ENCODE measurements around the gene SLIT3.

DNA sequence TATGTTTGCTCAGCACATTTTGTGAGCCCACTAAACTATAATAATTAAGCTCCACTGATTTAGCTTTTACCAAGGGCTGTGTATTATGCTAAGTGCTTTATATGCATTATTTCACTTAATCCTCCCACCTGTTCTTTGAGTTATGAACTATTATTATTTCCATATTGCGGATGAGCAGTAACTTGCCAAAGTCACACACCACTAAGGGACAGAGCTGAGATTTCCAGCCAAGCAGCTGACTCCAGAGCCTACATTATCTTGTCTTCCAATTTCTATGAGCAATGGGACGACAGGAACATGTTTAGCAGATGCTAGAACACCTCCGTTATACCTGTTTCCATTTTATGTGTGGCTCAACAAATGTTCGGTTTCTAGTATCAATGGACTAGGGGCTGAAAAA, 484.3 kb downstream of the SLIT3 start:
- TF ChIP-seq CTCF (IDR thresholded peaks at IDR 0.05; ENCODE audit: low read depth, low read length), result no peak
- TF ChIP-seq EZH2phosphoT487 (IDR thresholded peaks at IDR 0.05; ENCODE audit: low read depth), result no peak
